HG02885 (cell line): ENCODE results near the gene KCNH1.

Experiments
- ATAC-seq: cut with Tn5 transposase; IDR thresholded peaks from one replicate; pipeline ENCODE4 v1.9.1; 2021; ENCODE audit warnings: mild to moderate bottlenecking; ENCODE audit not compliant: unreplicated experiment, poor library complexity

The KCNH1 gene

GRCh38 chr1:210697185-210697584 is 436.8 kb downstream of the KCNH1 start:
- ATAC-seq: no peak

GRCh38 chr1:210696709-210697108 is 437.2 kb downstream of the KCNH1 start:
- peak; percentile 95 for ATAC-seq

GRCh38 chr1:210695026-210695425 is 438.9 kb downstream of the KCNH1 start:
- no peak for ATAC-seq

GRCh38 chr1:210692796-210693195 is 441.2 kb downstream of the KCNH1 start:
- ATAC-seq: peak; percentile 45

- no peak for ATAC-seq
Observed at GRCh38 chr1:210691039-210691610, 442.8 kb downstream of the KCNH1 start.

GRCh38 chr1:210690236-210690635 is 443.7 kb downstream of the KCNH1 start:
- no peak for ATAC-seq

- ATAC-seq: no peak
Observed at GRCh38 chr1:210689826-210690225, 444.1 kb downstream of the KCNH1 start.

GRCh38 chr1:210688512-210689234 is 445.3 kb downstream of the KCNH1 start:
- no peak for ATAC-seq

- ATAC-seq: no peak
Observed at GRCh38 chr1:210687582-210688279, 446.2 kb downstream of the KCNH1 start.

GRCh38 chr1:210686841-210687240 is 447.1 kb downstream of the KCNH1 start:
- ATAC-seq: no peak

GRCh38 chr1:210685295-210685650 is 448.7 kb downstream of the KCNH1 start:
- no peak for ATAC-seq

GRCh38 chr1:210684466-210685294 is 449.3 kb downstream of the KCNH1 start:
- peak; percentile 94 for ATAC-seq

GRCh38 chr1:210683403-210684047 is 450.4 kb downstream of the KCNH1 start:
- no peak for ATAC-seq

GRCh38 chr1:210681158-210681557 is 452.8 kb downstream of the KCNH1 start:
- ATAC-seq: no peak

GRCh38 chr1:210678306-210678705 is 455.6 kb downstream of the KCNH1 start:
- no peak for ATAC-seq

GRCh38 chr1:210677533-210677932 is 456.4 kb downstream of the KCNH1 start:
- ATAC-seq: peak; percentile 76

GRCh38 chr1:210676539-210676938 is 457.4 kb downstream of the KCNH1 start:
- ATAC-seq: no peak

GRCh38 chr1:210674151-210674550 is 459.8 kb downstream of the KCNH1 start:
- ATAC-seq: no peak

- no peak for ATAC-seq
Observed at GRCh38 chr1:210669951-210670350, 464.0 kb downstream of the KCNH1 start.
